ENCODE measurements around the gene ADGRL2.

DNA sequence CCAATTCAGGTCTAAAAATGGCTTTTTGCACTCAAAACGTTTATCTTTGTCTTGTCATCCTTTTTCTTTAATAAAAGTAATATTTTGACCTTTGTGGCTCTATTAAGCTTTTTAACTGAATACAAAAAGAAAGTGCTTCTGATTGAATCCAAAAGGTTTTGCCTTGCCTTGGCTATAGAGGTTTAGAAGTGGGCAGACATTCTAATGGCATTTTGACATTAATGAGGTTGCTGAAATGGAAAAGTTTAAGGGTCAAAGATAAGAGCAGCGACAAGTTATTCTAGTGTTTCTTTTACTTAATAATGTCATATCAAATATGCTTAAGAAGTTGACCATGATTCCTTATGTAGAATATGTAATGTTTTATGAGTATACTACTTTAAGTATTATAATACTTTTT lies 120.2 kb downstream of the ADGRL2 start:
- no peak for TF ChIP-seq POLR2A (IDR thresholded peaks at IDR 0.05; ENCODE audit: low read length)
- no peak for TF ChIP-seq GATA1 (IDR thresholded peaks at IDR 0.05; ENCODE audit: low read depth, low read length)

All from erythroblast (primary cell).